Uterus (tissue), 2 donors: ENCODE results near the gene ZNF689.

Experiments
- POLR2A ChIP-seq, 2 donors: fragments of 450-650 bp; IDR thresholded peaks; one replicate each; pipeline ENCODE4 v1.6.1; 2016; ENCODE audit warnings: antibody characterized with exemption in 2 of 2, mild to moderate bottlenecking in 1 of 2, moderate library complexity in 1 of 2
- TF ChIP-seq, protein P1 (sequence below), 4 experiments: fragments of 200-600 bp in 2 of 4; fragments of 450-650 bp in 2 of 4; sonication (generic) in 2 of 4; IDR thresholded peaks; one replicate each; pipeline ENCODE4 v1.5.1; 2016 to 2019; ENCODE audit warnings: antibody characterized with exemption in 4 of 4, mild to moderate bottlenecking in 2 of 4, moderate library complexity in 1 of 4

DNA sequence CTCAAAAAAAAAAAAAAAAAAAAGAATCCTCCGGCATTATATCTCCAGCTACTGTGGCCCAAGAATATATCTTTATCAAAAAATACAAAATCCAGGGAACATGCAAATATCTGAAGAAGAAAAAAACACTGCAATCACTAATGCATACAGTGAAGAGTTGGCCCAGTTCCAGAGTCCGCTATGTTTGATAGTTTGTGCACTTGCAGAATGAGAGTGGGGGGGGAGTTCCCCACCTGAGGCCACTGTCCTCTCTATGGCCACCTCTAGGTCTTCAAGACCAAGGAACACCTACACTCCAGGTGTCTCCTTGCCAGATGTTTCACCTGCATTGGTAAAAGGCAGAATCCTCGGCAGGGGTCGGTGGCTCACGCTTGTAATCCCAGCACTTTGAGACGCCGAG, 28.7 kb downstream of the ZNF689 start:
- TF ChIP-seq, protein P1, sequence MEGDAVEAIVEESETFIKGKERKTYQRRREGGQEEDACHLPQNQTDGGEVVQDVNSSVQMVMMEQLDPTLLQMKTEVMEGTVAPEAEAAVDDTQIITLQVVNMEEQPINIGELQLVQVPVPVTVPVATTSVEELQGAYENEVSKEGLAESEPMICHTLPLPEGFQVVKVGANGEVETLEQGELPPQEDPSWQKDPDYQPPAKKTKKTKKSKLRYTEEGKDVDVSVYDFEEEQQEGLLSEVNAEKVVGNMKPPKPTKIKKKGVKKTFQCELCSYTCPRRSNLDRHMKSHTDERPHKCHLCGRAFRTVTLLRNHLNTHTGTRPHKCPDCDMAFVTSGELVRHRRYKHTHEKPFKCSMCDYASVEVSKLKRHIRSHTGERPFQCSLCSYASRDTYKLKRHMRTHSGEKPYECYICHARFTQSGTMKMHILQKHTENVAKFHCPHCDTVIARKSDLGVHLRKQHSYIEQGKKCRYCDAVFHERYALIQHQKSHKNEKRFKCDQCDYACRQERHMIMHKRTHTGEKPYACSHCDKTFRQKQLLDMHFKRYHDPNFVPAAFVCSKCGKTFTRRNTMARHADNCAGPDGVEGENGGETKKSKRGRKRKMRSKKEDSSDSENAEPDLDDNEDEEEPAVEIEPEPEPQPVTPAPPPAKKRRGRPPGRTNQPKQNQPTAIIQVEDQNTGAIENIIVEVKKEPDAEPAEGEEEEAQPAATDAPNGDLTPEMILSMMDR (IDR thresholded peaks at IDR 0.05), result no peak
- TF ChIP-seq POLR2A (IDR thresholded peaks at IDR 0.05), result no peak
